ENCODE measurements around the gene FUCA2.

DNA sequence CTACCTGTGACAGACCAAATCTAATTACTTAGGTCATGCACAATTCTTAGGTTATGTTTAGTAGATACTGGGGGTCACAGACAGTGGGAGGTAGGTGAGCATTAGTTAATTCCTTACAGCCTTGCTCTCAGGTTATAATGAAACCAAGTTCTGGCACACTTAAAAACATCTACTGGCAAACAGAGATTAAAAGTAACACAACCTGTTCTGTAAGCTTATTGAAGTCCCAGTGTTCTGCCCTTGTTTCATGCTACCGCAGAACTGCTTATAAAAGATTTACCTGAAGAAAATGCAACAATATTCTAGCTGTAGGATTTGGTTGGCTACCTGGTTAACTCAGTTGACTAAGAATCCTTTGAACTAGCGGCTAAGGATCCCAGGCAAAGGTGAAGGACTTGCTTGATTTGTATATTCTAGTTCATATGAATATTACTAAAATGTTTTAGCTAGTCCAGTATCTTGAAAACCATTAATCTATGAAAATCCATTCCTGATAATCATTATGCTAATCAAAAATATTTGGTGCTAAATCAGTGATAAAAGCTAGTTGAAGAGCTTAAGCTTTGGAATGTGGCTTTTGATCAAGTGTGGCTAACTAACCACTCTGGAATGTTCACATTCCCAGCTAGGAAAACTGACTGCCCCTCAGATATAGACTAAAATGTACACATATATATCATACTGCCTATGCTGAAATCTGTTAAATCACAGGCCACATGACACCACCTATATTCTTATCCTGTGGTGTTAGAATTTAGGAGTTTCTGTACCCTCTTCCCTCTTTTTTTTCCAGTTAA is 53.8 kb downstream of the FUCA2 start:
- TF ChIP-seq, protein P1, sequence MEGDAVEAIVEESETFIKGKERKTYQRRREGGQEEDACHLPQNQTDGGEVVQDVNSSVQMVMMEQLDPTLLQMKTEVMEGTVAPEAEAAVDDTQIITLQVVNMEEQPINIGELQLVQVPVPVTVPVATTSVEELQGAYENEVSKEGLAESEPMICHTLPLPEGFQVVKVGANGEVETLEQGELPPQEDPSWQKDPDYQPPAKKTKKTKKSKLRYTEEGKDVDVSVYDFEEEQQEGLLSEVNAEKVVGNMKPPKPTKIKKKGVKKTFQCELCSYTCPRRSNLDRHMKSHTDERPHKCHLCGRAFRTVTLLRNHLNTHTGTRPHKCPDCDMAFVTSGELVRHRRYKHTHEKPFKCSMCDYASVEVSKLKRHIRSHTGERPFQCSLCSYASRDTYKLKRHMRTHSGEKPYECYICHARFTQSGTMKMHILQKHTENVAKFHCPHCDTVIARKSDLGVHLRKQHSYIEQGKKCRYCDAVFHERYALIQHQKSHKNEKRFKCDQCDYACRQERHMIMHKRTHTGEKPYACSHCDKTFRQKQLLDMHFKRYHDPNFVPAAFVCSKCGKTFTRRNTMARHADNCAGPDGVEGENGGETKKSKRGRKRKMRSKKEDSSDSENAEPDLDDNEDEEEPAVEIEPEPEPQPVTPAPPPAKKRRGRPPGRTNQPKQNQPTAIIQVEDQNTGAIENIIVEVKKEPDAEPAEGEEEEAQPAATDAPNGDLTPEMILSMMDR (IDR thresholded peaks at IDR 0.05; ENCODE audit: low read depth, low read length): no peak
- no peak for TF ChIP-seq EZH2phosphoT487 (IDR thresholded peaks at IDR 0.05; ENCODE audit: low read depth)
